Activated naive CD8-positive, alpha-beta T cell treated with anti-CD3 and anti-CD28 coated beads, Interleukin-2, amount 50 U/mL, for 24 hours (primary cell): Measurements from ENCODE around the gene SVIL.
A peak's percentile ranks its signal among the peaks of the same experiment; 100 is the strongest.
"Not testable (repeated sequence)": the region's sequence is repeated elsewhere in the genome, so short reads cannot be mapped to it uniquely, and the experiment has no call there.

ENCODE experiments used
- ATAC-seq: fragments of 150-1000 bp; cut with Tn5 transposase; one replicate; pipeline ENCODE4 v1.10.0; 2021
- DNase-seq: peaks from one replicate; pipeline ENCODE4 v3.0.0; 2021
- H3K27ac Mint-ChIP-seq: one replicate; pipeline ENCODE4 v1.8.0; 2021; ENCODE audit warnings: mild to moderate bottlenecking, mixed read lengths
- H3K27me3 Mint-ChIP-seq: one replicate; pipeline ENCODE4 v1.8.0; 2021; ENCODE audit warnings: mixed read lengths
- H3K36me3 Mint-ChIP-seq: one replicate; pipeline ENCODE4 v1.8.0; 2021; ENCODE audit warnings: low read depth, mixed read lengths
- H3K4me1 Mint-ChIP-seq: one replicate; pipeline ENCODE4 v1.8.0; 2021; ENCODE audit warnings: mixed read lengths
- H3K4me3 Mint-ChIP-seq: one replicate; pipeline ENCODE4 v1.8.0; 2021; ENCODE audit warnings: mild to moderate bottlenecking, moderate library complexity, mixed read lengths
- H3K9me3 Mint-ChIP-seq: one replicate; pipeline ENCODE4 v1.8.0; 2021; ENCODE audit warnings: mixed read lengths

The SVIL gene

GRCh38 chr10:29643771-29644501 lies 9.2 kb upstream of the SVIL start:
- Mint-ChIP-seq H3K27ac (no peak overlapping the region), H3K4me1 (peaks cover 36% of the 10 kb centered on the region)
- no peak for ATAC-seq

GRCh38 chr10:29642990-29643389 lies 8.2 kb upstream of the SVIL start:
- no peak for ATAC-seq
- DNase-seq: no peak
- H3K4me1 Mint-ChIP-seq: peaks cover 27% of the 10 kb centered on the region
- H3K36me3 Mint-ChIP-seq: peaks cover 8% of the 10 kb centered on the region
- no peaks in the 10 kb centered on the region for H3K27me3 Mint-ChIP-seq
- no peak overlapping the region for H3K27ac Mint-ChIP-seq
- no peak overlapping the region for H3K4me3 Mint-ChIP-seq
- no peaks in the 10 kb centered on the region for H3K9me3 Mint-ChIP-seq

More at GRCh38 chr10:29643771-29644501, 9.2 kb upstream of the SVIL start:
- H3K9me3 Mint-ChIP-seq: no peaks in the 10 kb centered on the region
- no peak for DNase-seq
- peaks cover 8% of the 10 kb centered on the region for H3K36me3 Mint-ChIP-seq
- no peak overlapping the region for H3K4me3 Mint-ChIP-seq
- no peaks in the 10 kb centered on the region for H3K27me3 Mint-ChIP-seq

DNA sequence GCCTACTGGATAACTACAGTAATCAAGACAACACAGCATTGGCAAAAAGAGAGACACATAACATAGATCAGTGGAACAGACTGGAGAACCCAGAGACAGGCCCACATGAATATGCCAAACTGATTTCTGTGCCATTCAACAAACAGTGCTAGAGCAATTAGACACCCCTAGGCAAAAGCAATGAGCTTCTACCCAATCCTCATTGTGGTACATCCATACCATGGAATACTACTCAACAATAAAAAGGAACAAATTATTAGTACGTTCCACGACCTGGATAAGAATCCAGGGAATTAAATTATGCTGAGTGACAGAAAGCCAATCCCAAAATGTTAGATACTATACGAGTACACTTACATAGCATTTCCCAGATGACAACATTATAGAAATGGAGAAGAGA lies 2.8 kb upstream of the SVIL start:
- Mint-ChIP-seq H3K4me1 (peaks cover 45% of the 10 kb centered on the region), H3K9me3 (no peaks in the 10 kb centered on the region), H3K27me3 (no peaks in the 10 kb centered on the region), H3K27ac (no peak overlapping the region), H3K36me3 (no peaks in the 10 kb centered on the region), H3K4me3 (no peak overlapping the region)
- ATAC-seq (no peak), DNase-seq (no peak)

DNA sequence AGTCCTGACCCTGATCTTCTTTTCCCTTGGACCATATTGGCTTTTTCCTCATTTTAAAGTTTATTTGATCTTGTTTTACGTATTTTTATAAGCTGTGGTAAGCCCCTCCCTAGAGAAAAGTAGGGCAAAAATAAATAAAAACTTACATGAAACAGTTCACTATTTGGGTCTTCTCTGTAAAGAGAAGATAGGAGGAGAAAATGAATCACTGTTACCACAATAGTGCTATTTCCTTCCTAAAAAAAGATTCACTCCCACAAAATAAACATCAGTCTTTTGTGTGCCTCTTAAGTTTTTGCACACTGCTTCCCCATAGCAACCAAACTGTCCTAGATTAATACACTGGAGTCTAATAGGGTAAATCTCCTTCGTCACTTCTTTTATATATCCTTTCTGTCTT lies 1.4 kb upstream of the SVIL start:
- no peak for DNase-seq
- Mint-ChIP-seq H3K4me1 (peaks cover 47% of the 10 kb centered on the region), H3K27ac (no peak overlapping the region), H3K36me3 (no peaks in the 10 kb centered on the region), H3K27me3 (no peaks in the 10 kb centered on the region), H3K9me3 (no peaks in the 10 kb centered on the region), H3K4me3 (peak overlapping the region; percentile 27)
- peak; percentile 22 for ATAC-seq

DNA sequence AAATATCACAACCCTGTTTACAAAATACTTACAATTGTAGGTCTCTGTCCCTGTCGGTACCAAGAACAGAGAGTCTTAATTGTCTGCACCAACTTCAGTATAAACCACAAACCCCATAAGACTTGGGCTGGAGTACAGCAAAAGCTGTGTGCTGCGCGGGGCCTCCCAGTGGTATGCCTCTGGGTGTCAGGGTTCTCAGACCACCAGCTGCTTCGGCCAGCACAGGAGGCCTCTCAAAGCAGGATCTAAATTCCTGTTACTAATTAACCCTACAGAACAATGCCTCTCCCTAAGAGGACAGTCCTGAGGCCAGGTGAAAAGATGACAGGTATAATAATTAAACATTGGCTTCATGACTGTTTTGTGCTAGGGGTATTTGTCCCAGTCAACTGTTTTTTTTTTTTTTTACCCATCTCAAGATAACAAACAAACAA lies 957 bp upstream of the SVIL start:
- no peak overlapping the region for H3K4me3 Mint-ChIP-seq
- H3K4me1 Mint-ChIP-seq: peaks cover 47% of the 10 kb centered on the region
- DNase-seq (peak; percentile 22), ATAC-seq (no peak)
- no peak overlapping the region for H3K27ac Mint-ChIP-seq
- peaks cover 2% of the 10 kb centered on the region for H3K36me3 Mint-ChIP-seq
- no peaks in the 10 kb centered on the region for H3K9me3 Mint-ChIP-seq
- H3K27me3 Mint-ChIP-seq: no peaks in the 10 kb centered on the region

DNA sequence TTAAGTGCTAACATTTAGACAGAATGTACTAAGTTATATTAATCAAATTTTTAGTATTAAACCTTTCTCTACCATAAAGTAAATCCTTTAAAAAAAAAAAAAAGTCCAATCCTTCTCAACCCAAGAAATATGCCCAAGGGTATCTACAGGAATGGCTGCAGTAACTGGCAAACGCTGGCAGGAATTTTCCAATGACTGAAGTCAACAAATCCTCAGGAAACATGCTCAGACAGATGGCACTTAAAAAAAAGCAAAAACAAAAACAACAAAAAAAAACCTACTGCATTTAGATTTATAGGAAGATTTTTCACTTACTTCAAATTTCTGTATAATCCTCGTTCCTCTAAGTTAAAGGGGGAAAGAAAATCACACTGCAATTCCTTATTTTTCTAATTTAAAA lies 666 bp downstream of the SVIL start:
- Mint-ChIP-seq H3K27ac (no peak overlapping the region), H3K4me3 (no peak overlapping the region), H3K27me3 (no peaks in the 10 kb centered on the region), H3K9me3 (no peaks in the 10 kb centered on the region), H3K4me1 (peaks cover 45% of the 10 kb centered on the region), H3K36me3 (peaks cover 2% of the 10 kb centered on the region)
- DNase-seq (no peak), ATAC-seq (no peak)

- no peaks in the 10 kb centered on the region for H3K27me3 Mint-ChIP-seq
- no peaks in the 10 kb centered on the region for H3K9me3 Mint-ChIP-seq
- no peak overlapping the region for H3K4me3 Mint-ChIP-seq
- DNase-seq (no peak), ATAC-seq (no peak)
- peaks cover 37% of the 10 kb centered on the region for H3K4me1 Mint-ChIP-seq
- peaks cover 2% of the 10 kb centered on the region for H3K36me3 Mint-ChIP-seq
- H3K27ac Mint-ChIP-seq: no peak overlapping the region
These were observed 3.8 kb downstream of the SVIL start for GRCh38 chr10:29631049-29631339.

GRCh38 chr10:29630205-29631048 lies 4.3 kb downstream of the SVIL start:
- Mint-ChIP-seq H3K36me3 (peaks cover 2% of the 10 kb centered on the region), H3K4me3 (no peak overlapping the region), H3K4me1 (peaks cover 31% of the 10 kb centered on the region), H3K27ac (no peak overlapping the region), H3K9me3 (no peaks in the 10 kb centered on the region), H3K27me3 (no peaks in the 10 kb centered on the region)
- no peak for DNase-seq
- ATAC-seq: no peak

DNA sequence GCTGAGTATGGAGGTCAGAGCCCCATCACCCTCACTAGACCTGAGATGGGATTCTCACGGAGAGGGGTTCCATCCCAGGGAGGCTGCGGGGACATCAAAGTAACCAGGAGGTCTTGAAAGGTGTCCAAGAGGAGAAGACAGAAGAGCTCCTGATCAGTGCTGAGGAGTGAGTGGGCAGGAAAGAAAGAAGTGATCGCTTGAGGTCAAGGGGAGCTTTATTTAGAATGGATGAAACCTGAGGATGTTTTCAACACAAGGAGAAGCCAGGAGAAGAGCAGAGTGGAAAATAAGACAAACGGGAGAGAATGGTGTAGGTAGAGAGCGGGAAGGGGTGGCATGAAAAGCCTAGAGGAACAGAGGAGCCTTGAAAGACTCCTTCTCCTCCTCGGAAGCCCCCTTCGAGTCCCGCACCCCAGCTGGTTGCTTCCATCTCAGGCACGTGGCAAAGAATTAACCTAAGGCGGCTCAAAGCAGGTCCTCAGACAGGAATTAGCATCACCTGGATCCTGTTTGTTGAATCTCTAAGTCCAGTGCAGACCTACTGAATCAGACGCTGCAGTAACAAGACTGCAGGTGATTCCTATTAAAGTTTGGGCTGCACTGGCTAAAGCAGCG lies 5.8 kb downstream of the SVIL start:
- Mint-ChIP-seq H3K27me3 (no peaks in the 10 kb centered on the region), H3K4me1 (peaks cover 17% of the 10 kb centered on the region), H3K9me3 (no peaks in the 10 kb centered on the region), H3K36me3 (peaks cover 2% of the 10 kb centered on the region), H3K27ac (no peak overlapping the region), H3K4me3 (no peak overlapping the region)
- no peak for ATAC-seq
- no peak for DNase-seq

DNA sequence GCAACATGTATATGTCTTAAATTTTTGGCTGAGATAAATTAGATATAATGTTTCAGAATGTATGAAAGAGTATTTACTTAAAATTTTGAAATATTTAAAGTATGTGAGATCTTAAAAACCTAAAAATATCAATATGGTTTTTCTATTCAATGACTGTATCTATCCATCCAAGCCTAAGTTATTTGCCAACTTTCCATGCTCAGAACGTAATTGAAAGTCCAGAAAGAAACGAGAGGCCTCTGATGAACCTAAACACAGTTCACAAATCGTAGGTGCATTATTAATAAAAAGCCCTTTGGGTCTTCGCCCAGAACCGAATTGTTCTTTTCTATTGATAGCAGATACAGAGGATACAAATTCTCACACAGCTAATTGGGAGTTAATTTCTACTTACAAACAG lies 6.5 kb downstream of the SVIL start:
- Mint-ChIP-seq H3K27ac (no peak overlapping the region), H3K4me1 (peaks cover 10% of the 10 kb centered on the region), H3K4me3 (no peak overlapping the region), H3K36me3 (peaks cover 2% of the 10 kb centered on the region), H3K27me3 (no peaks in the 10 kb centered on the region), H3K9me3 (no peaks in the 10 kb centered on the region)
- DNase-seq (no peak), ATAC-seq (no peak)

GRCh38 chr10:29627201-29628132 lies 7.3 kb downstream of the SVIL start:
- H3K27me3 Mint-ChIP-seq: no peaks in the 10 kb centered on the region
- DNase-seq: no peak
- peaks cover 4% of the 10 kb centered on the region for H3K36me3 Mint-ChIP-seq
- ATAC-seq: no peak
- no peaks in the 10 kb centered on the region for H3K9me3 Mint-ChIP-seq
- H3K4me1 Mint-ChIP-seq: peaks cover 2% of the 10 kb centered on the region
- H3K27ac Mint-ChIP-seq: no peak overlapping the region
- H3K4me3 Mint-ChIP-seq: no peak overlapping the region

- not testable (repeated sequence) for DNase-seq, H3K36me3 Mint-ChIP-seq, H3K4me1 Mint-ChIP-seq, H3K27ac Mint-ChIP-seq, ATAC-seq, H3K27me3 Mint-ChIP-seq, H3K4me3 Mint-ChIP-seq, H3K9me3 Mint-ChIP-seq
These were observed 10.4 kb downstream of the SVIL start for GRCh38 chr10:29624357-29624756.

DNA sequence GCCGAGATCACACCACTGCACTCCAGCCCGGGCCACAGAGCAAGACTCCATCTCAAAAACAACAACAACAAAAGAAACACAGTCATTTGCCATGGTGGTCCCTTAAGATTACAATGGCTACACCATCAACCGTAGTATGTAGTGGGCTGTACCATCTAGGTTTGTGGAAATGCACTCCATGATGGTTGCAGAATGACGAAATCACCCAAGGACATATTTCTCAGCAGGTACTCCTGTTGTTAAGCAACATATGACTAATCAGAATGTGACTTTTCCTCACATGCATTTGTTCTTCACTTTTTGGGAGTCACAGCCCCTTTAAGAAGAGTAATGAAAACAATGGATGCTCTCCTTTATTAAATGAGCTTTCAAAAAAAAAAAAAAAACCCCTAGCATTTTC lies 11.0 kb downstream of the SVIL start:
- H3K9me3 Mint-ChIP-seq: no peaks in the 10 kb centered on the region
- peaks cover 2% of the 10 kb centered on the region for H3K36me3 Mint-ChIP-seq
- H3K27ac Mint-ChIP-seq: no peak overlapping the region
- H3K4me1 Mint-ChIP-seq: peaks cover 1% of the 10 kb centered on the region
- ATAC-seq (no peak), DNase-seq (no peak)
- H3K4me3 Mint-ChIP-seq: no peak overlapping the region
- H3K27me3 Mint-ChIP-seq: no peaks in the 10 kb centered on the region

DNA sequence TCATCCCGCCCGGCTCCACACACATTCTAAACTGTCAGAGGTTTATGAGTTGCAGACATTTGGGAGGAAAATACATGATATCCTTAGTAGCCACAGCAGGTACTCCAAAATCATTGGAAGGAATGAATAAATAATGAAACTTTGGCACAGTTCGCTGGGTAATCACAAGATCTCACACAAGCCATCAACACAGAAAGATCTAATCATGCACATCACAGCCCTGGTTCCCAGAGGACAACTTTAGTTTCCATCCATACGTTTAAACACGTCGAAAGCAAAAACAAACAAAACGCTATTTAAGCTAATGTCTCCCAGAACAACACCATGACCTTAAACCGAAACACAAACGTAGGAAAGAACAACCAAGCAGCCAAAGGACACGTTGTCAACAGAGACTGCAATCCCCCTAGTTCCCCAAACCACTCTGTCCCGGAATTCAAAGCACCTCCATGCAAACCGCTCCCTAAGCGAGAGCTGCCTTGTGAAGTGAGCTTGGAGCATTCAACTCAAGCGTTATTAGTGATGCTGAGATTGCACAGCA lies 12.3 kb downstream of the SVIL start:
- H3K9me3 Mint-ChIP-seq: no peaks in the 10 kb centered on the region
- no peak overlapping the region for H3K4me3 Mint-ChIP-seq
- H3K27me3 Mint-ChIP-seq: no peaks in the 10 kb centered on the region
- no peak for DNase-seq
- no peak for ATAC-seq
- H3K36me3 Mint-ChIP-seq: peaks cover 2% of the 10 kb centered on the region
- no peak overlapping the region for H3K27ac Mint-ChIP-seq
- peaks cover 1% of the 10 kb centered on the region for H3K4me1 Mint-ChIP-seq
